ENCODE measurements around the gene CDH10. TPM values are rescaled to one million over a fixed set of nuclear protein-coding genes. Genes with fewer than 3 reads are reported as not detected.

CDH10 gene
- polyA plus RNA-seq, 4 donors = 0.32 to 0.78 TPM; not detected in 2

DNA sequence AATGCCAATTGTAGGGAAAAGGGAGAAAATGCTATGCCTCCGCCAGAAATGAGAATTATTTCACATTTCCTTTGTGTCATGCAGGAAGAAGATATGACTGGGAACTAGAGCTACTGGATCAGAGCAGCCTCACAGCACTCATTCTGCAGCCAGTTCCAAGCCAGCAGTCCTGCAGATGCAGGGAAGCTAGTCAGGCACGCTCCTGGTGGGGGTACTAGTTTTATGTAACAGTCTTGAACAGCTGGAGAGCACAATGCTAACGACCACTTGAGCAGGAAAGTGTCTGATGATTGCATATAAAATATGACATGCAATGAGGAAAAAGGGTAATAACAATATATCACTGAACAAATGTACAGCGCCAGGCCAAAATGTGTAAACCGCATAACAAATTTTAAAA, 21.7 kb downstream of the CDH10 start:
- FAIRE-seq (no peak), DNase-seq (no peak)

DNA sequence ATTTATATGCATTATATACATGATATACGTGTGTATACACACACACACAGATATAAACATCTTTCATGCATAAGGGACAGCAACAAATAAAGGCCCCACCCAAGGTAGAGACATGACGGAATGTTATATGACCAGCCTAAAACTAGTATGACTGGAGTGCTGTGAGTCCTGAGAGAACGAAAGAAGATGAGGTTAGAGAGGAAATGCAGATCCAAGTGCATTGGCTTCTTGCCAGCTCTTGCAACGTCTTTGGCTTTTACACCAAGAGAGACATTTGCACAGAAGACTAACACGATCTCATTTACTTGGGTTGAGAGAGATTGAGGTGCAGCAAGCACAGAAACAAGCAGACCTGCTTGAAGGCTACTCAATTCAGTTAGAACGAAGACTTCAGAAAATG, 23.0 kb downstream of the CDH10 start:
- 22 to 31% (median 29%) methylated on average over 6 of the region's 6 CpGs for WGBS, 3 donors
- Histone ChIP-seq H3K27me3 (ENCODE audit: control insufficient read depth in 3 of 3, insufficient read depth in 3 of 3, low read length in 3 of 3) (no peaks in the 10 kb centered on the region), H3K9me3 (ENCODE audit: control insufficient read depth in 2 of 2, insufficient read depth in 1 of 2, low read depth in 1 of 2, low read length in 1 of 2) (no peaks in the 10 kb centered on the region), H3K4me3 (ENCODE audit: low read depth in 1 of 3, low read length in 3 of 3) (no peak overlapping the region), H3K36me3 (ENCODE audit: control insufficient read depth in 3 of 3, insufficient read depth in 2 of 3, low read depth in 1 of 3, low read length in 3 of 3) (no peaks in the 10 kb centered on the region), H3K27ac (ENCODE audit: low read depth in 1 of 3, low read length in 2 of 3) (no peak overlapping the region), H3K4me1 (ENCODE audit: control insufficient read depth in 3 of 3, insufficient read depth in 2 of 3, low read depth in 1 of 3, low read length in 2 of 3) (no peaks in the 10 kb centered on the region)
- FAIRE-seq (no peak), DNase-seq (peak in 1 of 2 donors; percentile 20)

More for the DNA sequence above, 21.7 kb downstream of the CDH10 start:
- Histone ChIP-seq H3K27ac (ENCODE audit: low read depth in 1 of 3, low read length in 2 of 3) (no peak overlapping the region), H3K4me1 (ENCODE audit: control insufficient read depth in 3 of 3, insufficient read depth in 2 of 3, low read depth in 1 of 3, low read length in 2 of 3) (no peaks in the 10 kb centered on the region), H3K36me3 (ENCODE audit: control insufficient read depth in 3 of 3, insufficient read depth in 2 of 3, low read depth in 1 of 3, low read length in 3 of 3) (no peaks in the 10 kb centered on the region), H3K27me3 (ENCODE audit: control insufficient read depth in 3 of 3, insufficient read depth in 3 of 3, low read length in 3 of 3) (no peaks in the 10 kb centered on the region), H3K4me3 (ENCODE audit: low read depth in 1 of 3, low read length in 3 of 3) (no peak overlapping the region), H3K9me3 (ENCODE audit: control insufficient read depth in 2 of 2, insufficient read depth in 1 of 2, low read depth in 1 of 2, low read length in 1 of 2) (no peaks in the 10 kb centered on the region)
- 45 to 61% (median 61%) methylated on average over 5 of the region's 5 CpGs for WGBS, 3 donors

DNA sequence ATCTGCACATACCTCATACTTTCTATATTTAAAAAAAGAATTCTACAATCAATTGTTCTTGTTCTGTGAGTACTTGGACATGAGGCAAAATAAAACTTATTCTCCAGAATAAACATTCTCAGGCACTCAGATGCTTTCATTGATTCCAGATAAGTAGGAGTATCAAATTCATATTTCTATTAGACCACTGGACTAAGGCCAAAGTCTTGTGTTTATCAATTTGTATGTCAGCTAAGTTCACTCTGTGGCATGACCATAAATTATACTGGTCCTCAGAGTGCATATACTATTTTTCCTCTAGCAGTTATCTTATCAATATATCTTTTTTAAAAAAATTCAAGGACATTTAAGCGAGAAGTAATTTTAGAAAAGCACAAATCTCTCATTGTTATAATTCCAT, 28.2 kb downstream of the CDH10 start:
- FAIRE-seq (no peak), DNase-seq (no peak)
- H3K27ac ChIP-seq (ENCODE audit: low read depth in 1 of 3, low read length in 2 of 3) = no peak overlapping the region
- no peaks in the 10 kb centered on the region for H3K9me3 ChIP-seq (ENCODE audit: control insufficient read depth in 2 of 2, insufficient read depth in 1 of 2, low read depth in 1 of 2, low read length in 1 of 2)
- no peaks in the 10 kb centered on the region for H3K36me3 ChIP-seq (ENCODE audit: control insufficient read depth in 3 of 3, insufficient read depth in 2 of 3, low read depth in 1 of 3, low read length in 3 of 3)
- no peaks in the 10 kb centered on the region for H3K27me3 ChIP-seq (ENCODE audit: control insufficient read depth in 3 of 3, insufficient read depth in 3 of 3, low read length in 3 of 3)
- 8 to 70% (median 29%) methylated on average over 1 of the region's 1 CpG for WGBS, 3 donors
- no peak overlapping the region for H3K4me3 ChIP-seq (ENCODE audit: low read depth in 1 of 3, low read length in 3 of 3)
- no peaks in the 10 kb centered on the region for H3K4me1 ChIP-seq (ENCODE audit: control insufficient read depth in 3 of 3, insufficient read depth in 2 of 3, low read depth in 1 of 3, low read length in 2 of 3)

DNA sequence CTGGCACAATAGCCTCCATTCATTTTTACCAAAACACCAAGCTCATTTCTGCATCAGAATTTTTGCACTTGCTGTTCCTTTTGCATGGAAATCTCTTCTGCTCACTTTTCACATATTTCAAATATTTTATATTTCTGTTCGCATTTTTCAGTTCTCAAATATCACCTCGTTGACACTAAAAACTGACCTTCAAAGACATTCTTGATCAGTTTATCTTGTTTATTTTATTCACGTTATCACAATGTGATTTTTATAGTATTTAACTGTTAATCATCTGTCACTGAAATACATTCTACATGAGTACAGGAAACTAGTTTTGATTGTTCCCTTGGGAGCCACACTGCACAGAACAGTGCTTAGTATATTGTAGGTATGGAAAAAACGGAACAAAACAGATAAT, 29.6 kb downstream of the CDH10 start:
- 53 to 64% (median 57%) methylated on average over 4 of the region's 4 CpGs for WGBS, 3 donors
- no peak for FAIRE-seq

GRCh38 chr5:24609706-24610105, 35.1 kb downstream of the CDH10 start:
- Histone ChIP-seq H3K27me3 (ENCODE audit: control insufficient read depth in 3 of 3, insufficient read depth in 3 of 3, low read length in 3 of 3) (no peaks in the 10 kb centered on the region), H3K9me3 (ENCODE audit: control insufficient read depth in 2 of 2, insufficient read depth in 1 of 2, low read depth in 1 of 2, low read length in 1 of 2) (no peaks in the 10 kb centered on the region), H3K36me3 (ENCODE audit: control insufficient read depth in 3 of 3, insufficient read depth in 2 of 3, low read depth in 1 of 3, low read length in 3 of 3) (no peaks in the 10 kb centered on the region), H3K27ac (ENCODE audit: low read depth in 1 of 3, low read length in 2 of 3) (no peak overlapping the region), H3K4me3 (ENCODE audit: low read depth in 1 of 3, low read length in 3 of 3) (no peak overlapping the region), H3K4me1 (ENCODE audit: control insufficient read depth in 3 of 3, insufficient read depth in 2 of 3, low read depth in 1 of 3, low read length in 2 of 3) (no peaks in the 10 kb centered on the region)
- no peak for FAIRE-seq
- DNase-seq = no peak
- 92 to 97% (median 93%) methylated on average over 14 of the region's 14 CpGs for WGBS, 3 donors

More for the DNA sequence above, 29.6 kb downstream of the CDH10 start:
- H3K36me3 ChIP-seq (ENCODE audit: control insufficient read depth in 3 of 3, insufficient read depth in 2 of 3, low read depth in 1 of 3, low read length in 3 of 3) = no peaks in the 10 kb centered on the region
- H3K4me3 ChIP-seq (ENCODE audit: low read depth in 1 of 3, low read length in 3 of 3) = no peak overlapping the region
- H3K4me1 ChIP-seq (ENCODE audit: control insufficient read depth in 3 of 3, insufficient read depth in 2 of 3, low read depth in 1 of 3, low read length in 2 of 3) = no peaks in the 10 kb centered on the region
- H3K9me3 ChIP-seq (ENCODE audit: control insufficient read depth in 2 of 2, insufficient read depth in 1 of 2, low read depth in 1 of 2, low read length in 1 of 2) = no peaks in the 10 kb centered on the region
- H3K27me3 ChIP-seq (ENCODE audit: control insufficient read depth in 3 of 3, insufficient read depth in 3 of 3, low read length in 3 of 3) = no peaks in the 10 kb centered on the region
- H3K27ac ChIP-seq (ENCODE audit: low read depth in 1 of 3, low read length in 2 of 3) = no peak overlapping the region
- DNase-seq = no peak

GRCh38 chr5:24606971-24607370, 37.8 kb downstream of the CDH10 start:
- no peak overlapping the region for H3K4me3 ChIP-seq (ENCODE audit: low read depth in 1 of 3, low read length in 3 of 3)
- no peak overlapping the region for H3K27ac ChIP-seq (ENCODE audit: low read depth in 1 of 3, low read length in 2 of 3)
- H3K36me3 ChIP-seq (ENCODE audit: control insufficient read depth in 3 of 3, insufficient read depth in 2 of 3, low read depth in 1 of 3, low read length in 3 of 3) = no peaks in the 10 kb centered on the region
- H3K9me3 ChIP-seq (ENCODE audit: control insufficient read depth in 2 of 2, insufficient read depth in 1 of 2, low read depth in 1 of 2, low read length in 1 of 2) = no peaks in the 10 kb centered on the region
- no peaks in the 10 kb centered on the region for H3K27me3 ChIP-seq (ENCODE audit: control insufficient read depth in 3 of 3, insufficient read depth in 3 of 3, low read length in 3 of 3)
- WGBS, 3 donors = 79 to 85% (median 81%) methylated on average over 3 of the region's 3 CpGs
- no peaks in the 10 kb centered on the region for H3K4me1 ChIP-seq (ENCODE audit: control insufficient read depth in 3 of 3, insufficient read depth in 2 of 3, low read depth in 1 of 3, low read length in 2 of 3)
- FAIRE-seq = no peak
- DNase-seq = no peak

DNA sequence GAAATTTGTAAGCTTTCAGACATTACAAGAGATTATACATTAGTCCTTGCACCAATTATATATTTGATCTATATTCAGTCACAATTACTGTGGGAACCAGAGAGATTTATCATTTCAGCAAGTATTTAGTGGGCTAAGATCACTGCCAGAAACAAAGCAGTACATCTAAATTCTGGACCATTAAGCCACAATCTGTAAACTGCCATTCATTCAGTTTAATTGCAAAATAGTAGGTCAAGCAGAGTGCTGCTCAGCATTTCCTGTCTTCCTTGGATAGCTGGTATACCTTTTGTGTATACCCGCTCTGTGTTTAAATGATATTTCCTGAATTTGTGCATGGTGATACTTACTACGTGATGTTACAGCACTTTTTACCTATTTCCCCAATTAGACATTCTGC, 42.6 kb downstream of the CDH10 start:
- WGBS, 3 donors = 52 to 78% (median 68%) methylated on average over 2 of the region's 2 CpGs
- FAIRE-seq = no peak
- H3K27ac ChIP-seq (ENCODE audit: low read depth in 1 of 3, low read length in 2 of 3) = no peak overlapping the region
- no peaks in the 10 kb centered on the region for H3K36me3 ChIP-seq (ENCODE audit: control insufficient read depth in 3 of 3, insufficient read depth in 2 of 3, low read depth in 1 of 3, low read length in 3 of 3)
- H3K4me3 ChIP-seq (ENCODE audit: low read depth in 1 of 3, low read length in 3 of 3) = no peak overlapping the region
- no peaks in the 10 kb centered on the region for H3K4me1 ChIP-seq (ENCODE audit: control insufficient read depth in 3 of 3, insufficient read depth in 2 of 3, low read depth in 1 of 3, low read length in 2 of 3)
- H3K27me3 ChIP-seq (ENCODE audit: control insufficient read depth in 3 of 3, insufficient read depth in 3 of 3, low read length in 3 of 3) = no peaks in the 10 kb centered on the region
- DNase-seq = no peak
- no peaks in the 10 kb centered on the region for H3K9me3 ChIP-seq (ENCODE audit: control insufficient read depth in 2 of 2, insufficient read depth in 1 of 2, low read depth in 1 of 2, low read length in 1 of 2)

- H3K36me3 ChIP-seq (ENCODE audit: control insufficient read depth in 3 of 3, insufficient read depth in 2 of 3, low read depth in 1 of 3, low read length in 3 of 3) = no peaks in the 10 kb centered on the region
- H3K27me3 ChIP-seq (ENCODE audit: control insufficient read depth in 3 of 3, insufficient read depth in 3 of 3, low read length in 3 of 3) = no peaks in the 10 kb centered on the region
- no peaks in the 10 kb centered on the region for H3K4me1 ChIP-seq (ENCODE audit: control insufficient read depth in 3 of 3, insufficient read depth in 2 of 3, low read depth in 1 of 3, low read length in 2 of 3)
- no peak overlapping the region for H3K4me3 ChIP-seq (ENCODE audit: low read depth in 1 of 3, low read length in 3 of 3)
- no peak overlapping the region for H3K27ac ChIP-seq (ENCODE audit: low read depth in 1 of 3, low read length in 2 of 3)
- WGBS, 3 donors = 54 to 62% (median 58%) methylated on average over 1 of the region's 1 CpG
- DNase-seq (no peak), FAIRE-seq (no peak)
- no peaks in the 10 kb centered on the region for H3K9me3 ChIP-seq (ENCODE audit: control insufficient read depth in 2 of 2, insufficient read depth in 1 of 2, low read depth in 1 of 2, low read length in 1 of 2)
These were observed 45.8 kb downstream of the CDH10 start for GRCh38 chr5:24598956-24599355.

DNA sequence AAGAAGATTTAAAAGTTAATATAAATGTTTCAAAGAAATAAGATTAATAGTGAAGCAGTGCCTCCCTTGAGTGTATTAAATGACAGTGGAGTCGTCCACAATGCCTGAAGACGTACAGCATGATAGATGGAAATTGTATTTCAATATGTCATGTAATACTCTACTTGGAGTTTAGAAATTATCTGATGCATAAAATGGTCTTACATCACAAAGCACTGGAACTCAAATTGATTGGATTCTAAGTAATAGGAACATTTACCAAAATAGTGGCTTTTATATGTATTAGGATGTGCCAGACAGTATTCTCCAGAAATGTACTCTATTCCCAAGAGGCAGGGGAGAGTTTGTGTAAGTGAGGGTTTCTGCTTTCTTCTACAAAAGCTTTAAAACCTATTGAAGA, 49.4 kb downstream of the CDH10 start:
- H3K9me3 ChIP-seq (ENCODE audit: control insufficient read depth in 2 of 2, insufficient read depth in 1 of 2, low read depth in 1 of 2, low read length in 1 of 2) = no peaks in the 10 kb centered on the region
- no peak overlapping the region for H3K27ac ChIP-seq (ENCODE audit: low read depth in 1 of 3, low read length in 2 of 3)
- 67 to 77% (median 69%) methylated on average over 2 of the region's 2 CpGs for WGBS, 3 donors
- no peak for DNase-seq
- no peaks in the 10 kb centered on the region for H3K27me3 ChIP-seq (ENCODE audit: control insufficient read depth in 3 of 3, insufficient read depth in 3 of 3, low read length in 3 of 3)
- no peak for FAIRE-seq
- H3K4me3 ChIP-seq (ENCODE audit: low read depth in 1 of 3, low read length in 3 of 3) = no peak overlapping the region
- H3K36me3 ChIP-seq (ENCODE audit: control insufficient read depth in 3 of 3, insufficient read depth in 2 of 3, low read depth in 1 of 3, low read length in 3 of 3) = no peaks in the 10 kb centered on the region
- no peaks in the 10 kb centered on the region for H3K4me1 ChIP-seq (ENCODE audit: control insufficient read depth in 3 of 3, insufficient read depth in 2 of 3, low read depth in 1 of 3, low read length in 2 of 3)
